GM23248 (cell line): ENCODE measurements around the gene METAP1. TPM values are rescaled to one million over a fixed set of nuclear protein-coding genes. Genes with fewer than 3 reads are reported as not detected.

ENCODE experiments used
- DNase-seq: peaks from one replicate; pipeline ENCODE4 v3.0.0-alpha.2; 2015
- H2AFZ ChIP-seq: fragments of 200-600 bp; sonication (generic); 2 replicates; pipeline ENCODE4 v1.6.1; 2016; ENCODE audit warnings: antibody characterized with exemption
- H3F3A ChIP-seq: fragments of 200-600 bp; sonication (generic); 2 replicates; pipeline ENCODE4 v1.6.1; 2016; ENCODE audit warnings: mild to moderate bottlenecking, antibody characterized with exemption, mixed run types; ENCODE audit not compliant: insufficient read depth
- H3K27ac ChIP-seq: fragments of 200-600 bp; sonication (generic); 2 replicates; pipeline ENCODE4 v1.5.1; 2016; ENCODE audit warnings: mild to moderate bottlenecking
- H3K27me3 ChIP-seq: fragments of 200-600 bp; sonication (generic); replicated peaks from 2 replicates; pipeline ENCODE4 v1.6.1; 2016; ENCODE audit warnings: mild to moderate bottlenecking; ENCODE audit not compliant: insufficient read depth
- H3K36me3 ChIP-seq: fragments of 200-600 bp; sonication (generic); 2 replicates; pipeline ENCODE4 v1.6.1; 2016; ENCODE audit warnings: low read depth, mild to moderate bottlenecking
- H3K4me1 ChIP-seq: fragments of 200-600 bp; sonication (generic); 2 replicates; pipeline ENCODE4 v1.6.1; 2016; ENCODE audit warnings: mild to moderate bottlenecking; ENCODE audit not compliant: insufficient read depth
- H3K4me2 ChIP-seq: fragments of 200-600 bp; sonication (generic); one replicate; pipeline ENCODE4 v1.6.1; 2016; ENCODE audit warnings: mild to moderate bottlenecking; ENCODE audit not compliant: unreplicated experiment
- H3K4me3 ChIP-seq: fragments of 200-600 bp; sonication (generic); 2 replicates; pipeline ENCODE4 v1.5.1; 2016; ENCODE audit warnings: mild to moderate bottlenecking
- H3K79me2 ChIP-seq: fragments of 200-600 bp; sonication (generic); 2 replicates; pipeline ENCODE4 v1.6.1; 2016; ENCODE audit warnings: mild to moderate bottlenecking; ENCODE audit not compliant: insufficient read depth
- H3K9ac ChIP-seq: fragments of 200-600 bp; sonication (generic); 2 replicates; pipeline ENCODE4 v1.6.1; 2016; ENCODE audit warnings: mild to moderate bottlenecking
- H3K9me2 ChIP-seq: fragments of 200-600 bp; sonication (generic); 2 replicates; pipeline ENCODE4 v1.6.1; 2016; ENCODE audit warnings: mixed run types, mild to moderate bottlenecking, moderate library complexity; ENCODE audit not compliant: insufficient read depth
- H3K9me3 ChIP-seq: fragments of 200-600 bp; sonication (generic); one replicate; pipeline ENCODE4 v1.6.1; 2017; ENCODE audit warnings: low read depth
- H4K20me1 ChIP-seq: fragments of 200-600 bp; sonication (generic); 2 replicates; pipeline ENCODE4 v1.6.0; 2016; ENCODE audit not compliant: insufficient read depth
- EZH2 ChIP-seq: fragments of 200-600 bp; sonication (generic); IDR thresholded peaks from 2 replicates; pipeline ENCODE4 v1.6.1; 2018; ENCODE audit warnings: antibody characterized with exemption, mild to moderate bottlenecking; ENCODE audit not compliant: insufficient read depth, poor library complexity, severe bottlenecking
- EZH2phosphoT487 ChIP-seq: fragments of 200-600 bp; sonication (generic); IDR thresholded peaks from 2 replicates; pipeline ENCODE4 v1.6.1; 2018; ENCODE audit warnings: antibody characterized with exemption, moderate library complexity, mild to moderate bottlenecking, low read depth; ENCODE audit not compliant: insufficient read depth
- WGBS, 2 experiments: methylation state at CpG; one replicate each; pipeline ENCODE4 v1.1.6; 2015 to 2017; ENCODE audit warnings: low lambda C conversion rate in 2 of 2, low coverage in 1 of 2; ENCODE audit errors: missing lambda C conversion rate in 2 of 2; 5-methylcytosine and 5-hydroxymethylcytosine counted together
- in situ Hi-C: fragments of 300-500 bp; cut with MboI; formaldehyde crosslinking; loops from 2 replicates; pipeline ENCODE4 v1.15.0; 2020
- polyA plus RNA-seq: library from polyadenylated mRNA; unstranded; fragments of >200 nt; fragmentation: Nextera tagmentation; extraction: Ambion mirVana; gene quantifications from 2 replicates; pipeline ENCODE4 v1.2.1, GENCODE V29; 2016
- total RNA-seq: library from RNA; depleted of rRNA; stranded (reverse); fragments of >200 nt; shearing (Covaris generic); gene quantifications from 2 replicates; pipeline ENCODE4 v1.2.3, GENCODE V29; 2014

Gene METAP1
- total and polyA plus RNA-seq, 2 experiments from 2014 or later: 33.3 to 59.2 TPM

DNA sequence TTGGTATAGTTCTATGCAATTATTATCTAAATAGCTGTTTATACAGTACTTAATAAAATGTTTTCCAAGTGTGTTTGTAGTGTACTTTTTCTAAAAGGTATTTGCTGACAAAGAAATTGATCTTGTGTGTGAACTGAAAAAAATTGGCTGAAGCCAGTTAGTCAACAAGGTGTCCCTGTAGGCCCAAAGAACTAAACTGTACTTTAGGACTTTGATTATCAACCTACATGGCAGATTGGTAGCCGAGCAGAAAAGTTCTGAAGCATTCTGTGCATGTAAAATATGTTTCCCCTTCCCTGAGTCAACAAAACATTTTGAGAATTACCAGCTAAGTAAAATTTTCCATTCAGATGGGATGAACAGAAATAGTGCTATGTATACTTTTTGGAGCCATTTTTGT is 72.1 kb downstream of the METAP1 start:
- in situ Hi-C loops: no loop called here
- Histone ChIP-seq H2AFZ (no peak overlapping the region), H3K9me2 (no peaks in the 10 kb centered on the region), H3F3A (peaks cover 48% of the 10 kb centered on the region), H3K9me3 (no peaks in the 10 kb centered on the region), H3K9ac (no peak overlapping the region), H3K27me3 (no peaks in the 10 kb centered on the region), H4K20me1 (no peaks in the 10 kb centered on the region), H3K4me1 (0 out of 2 replicates have a peak, but pooled peaks cover under 1% of the 10 kb centered on the region), H3K27ac (no peak overlapping the region), H3K4me3 (no peak overlapping the region), H3K4me2 (no peak overlapping the region), H3K79me2 (no peaks in the 10 kb centered on the region), H3K36me3 (peaks cover 30% of the 10 kb centered on the region)
- 98 to 100% methylated on average over 1 of the region's 1 CpG for WGBS, 2 experiments
- DNase-seq: no peak
- TF ChIP-seq EZH2 (no peak), EZH2phosphoT487 (no peak)

DNA sequence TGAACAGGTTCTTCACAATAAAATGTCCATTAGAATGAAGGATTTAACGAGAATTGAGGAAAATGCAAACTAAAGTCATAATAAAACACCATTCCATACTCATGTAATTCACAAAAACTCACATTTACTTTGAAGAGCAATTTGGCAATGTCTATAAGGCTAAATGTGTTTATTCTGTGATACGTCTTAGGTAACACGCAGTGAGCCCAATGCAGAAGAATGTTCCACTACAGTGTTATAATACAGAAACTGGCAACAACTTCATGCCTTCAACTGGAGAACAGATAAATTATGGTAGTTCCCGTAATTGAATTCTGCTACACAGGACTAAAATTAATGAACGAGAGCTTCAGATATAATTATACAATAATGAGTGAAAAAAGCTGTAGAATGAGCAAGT is 75.6 kb downstream of the METAP1 start:
- H3F3A ChIP-seq: peaks cover 49% of the 10 kb centered on the region
- DNase-seq: no peak
- H3K4me2 ChIP-seq: no peak overlapping the region
- no peaks in the 10 kb centered on the region for H4K20me1 ChIP-seq
- H3K9me2 ChIP-seq: no peaks in the 10 kb centered on the region
- H3K9ac ChIP-seq: no peak overlapping the region
- in situ Hi-C loops: no loop called here
- peaks cover 9% of the 10 kb centered on the region; the same call in 1 of the 2 replicates for H3K79me2 ChIP-seq
- no peaks in the 10 kb centered on the region for H3K27me3 ChIP-seq
- no peak overlapping the region for H2AFZ ChIP-seq
- no peak overlapping the region for H3K4me3 ChIP-seq
- H3K4me1 ChIP-seq: no peaks in the 10 kb centered on the region
- TF ChIP-seq EZH2phosphoT487 (no peak), EZH2 (no peak)
- no peak overlapping the region for H3K27ac ChIP-seq
- WGBS, 2 experiments: 96 to 97% methylated on average over 5 of the region's 5 CpGs
- H3K36me3 ChIP-seq: peaks cover 56% of the 10 kb centered on the region
- H3K9me3 ChIP-seq: no peaks in the 10 kb centered on the region

DNA sequence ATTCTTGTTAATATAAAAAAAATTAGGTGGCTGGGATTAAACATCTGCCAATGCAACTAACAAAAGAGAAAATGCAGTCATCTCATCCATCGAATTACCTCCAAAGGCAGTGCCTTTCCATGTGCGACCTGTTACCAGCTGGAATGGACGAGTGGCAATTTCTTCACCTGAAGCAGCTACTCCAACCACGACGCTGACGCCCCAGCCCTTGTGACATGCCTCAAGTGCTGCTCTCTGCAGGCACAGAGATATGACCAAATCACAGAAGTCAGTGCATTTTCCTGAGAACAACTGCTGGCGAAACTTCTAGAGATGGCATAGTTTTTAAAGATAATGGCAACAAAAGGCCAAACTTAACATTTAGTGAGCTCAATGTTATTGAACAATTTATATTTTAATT is 79.3 kb downstream of the METAP1 start:
- Histone ChIP-seq H3K9me2 (no peaks in the 10 kb centered on the region), H3K27me3 (no peaks in the 10 kb centered on the region), H3K4me3 (no peak overlapping the region), H2AFZ (no peak overlapping the region), H3K9ac (no peak overlapping the region), H3K4me2 (no peak overlapping the region), H3K27ac (no peak overlapping the region), H3K9me3 (no peaks in the 10 kb centered on the region), H3K79me2 (peaks cover 46% of the 10 kb centered on the region), H4K20me1 (no peaks in the 10 kb centered on the region), H3K36me3 (peaks cover 87% of the 10 kb centered on the region), H3K4me1 (no peaks in the 10 kb centered on the region), H3F3A (peaks cover 42% of the 10 kb centered on the region)
- TF ChIP-seq EZH2phosphoT487 (no peak), EZH2 (no peak)
- in situ Hi-C loops: no loop called here
- WGBS, 2 experiments: 93 to 98% methylated on average over 7 of the region's 7 CpGs
- DNase-seq: no peak

DNA sequence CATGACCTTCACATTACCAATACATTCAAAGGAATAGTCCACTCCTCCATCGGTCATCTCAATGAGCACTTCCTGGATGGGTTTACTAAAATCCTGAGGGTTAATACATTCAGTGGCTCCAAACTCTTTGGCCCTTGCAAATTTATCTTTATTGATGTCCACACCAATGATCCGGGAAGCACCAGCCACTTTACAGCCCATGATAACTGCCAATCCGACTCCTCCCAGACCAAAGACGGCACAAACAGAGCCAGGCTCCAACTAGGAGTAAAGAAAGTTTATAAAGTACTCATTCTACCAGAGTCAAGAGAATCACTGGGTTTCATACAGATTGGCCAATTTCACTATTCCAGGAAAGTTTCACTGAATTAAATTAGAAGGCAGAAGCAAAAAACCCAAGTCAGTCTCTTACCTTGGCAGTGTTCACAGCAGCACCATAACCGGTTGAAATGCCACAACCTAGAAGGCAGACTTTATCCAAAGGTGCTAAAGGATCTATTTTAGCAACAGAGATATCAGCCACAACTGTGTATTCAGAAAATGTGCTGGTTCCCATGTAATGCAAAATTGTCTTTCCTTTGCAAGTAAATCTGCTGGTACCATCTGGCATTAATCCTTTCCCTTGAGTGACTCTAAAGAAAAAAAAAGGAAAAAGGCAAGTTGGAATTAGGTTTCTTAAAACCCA is 80.9 kb downstream of the METAP1 start:
- no peaks in the 10 kb centered on the region for H3K9me2 ChIP-seq

DNA sequence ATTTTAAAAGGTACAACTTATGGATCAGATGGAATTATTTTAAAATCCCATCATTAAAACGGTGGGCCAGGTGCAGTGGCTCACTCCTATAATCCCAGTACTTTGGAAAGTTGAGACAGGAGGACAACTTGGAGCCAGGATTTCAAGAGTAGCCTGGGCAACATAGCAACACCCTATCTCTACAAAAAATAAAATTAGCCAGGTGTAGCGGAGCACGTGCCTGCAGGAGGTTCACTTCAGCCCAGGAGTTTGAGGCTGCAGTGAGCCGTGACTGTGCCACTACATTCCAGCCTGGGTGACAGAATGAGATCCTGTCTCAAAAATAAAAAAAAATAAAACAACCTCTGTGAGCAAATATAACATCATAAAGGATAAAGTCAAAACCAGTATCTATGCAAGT is 81.7 kb downstream of the METAP1 start:
- no peak for DNase-seq
- peaks cover 67% of the 10 kb centered on the region for H3K79me2 ChIP-seq
- H3K4me3 ChIP-seq: no peak overlapping the region
- H4K20me1 ChIP-seq: no peaks in the 10 kb centered on the region
- no peak overlapping the region for H3K9ac ChIP-seq
- peaks cover 19% of the 10 kb centered on the region for H3F3A ChIP-seq
- no peaks in the 10 kb centered on the region for H3K9me2 ChIP-seq
- in situ Hi-C loops: no loop called here
- H3K9me3 ChIP-seq: no peaks in the 10 kb centered on the region
- H3K36me3 ChIP-seq: peaks cover 88% of the 10 kb centered on the region
- WGBS, 2 experiments: 92 to 99% methylated on average over 4 of the region's 4 CpGs
- no peak overlapping the region for H3K27ac ChIP-seq
- TF ChIP-seq EZH2phosphoT487 (no peak), EZH2 (no peak)
- no peak overlapping the region for H3K4me2 ChIP-seq
- no peaks in the 10 kb centered on the region for H3K27me3 ChIP-seq
- H3K4me1 ChIP-seq: no peaks in the 10 kb centered on the region
- H2AFZ ChIP-seq: no peak overlapping the region

More for the DNA sequence above, 80.9 kb downstream of the METAP1 start:
- in situ Hi-C loops: no loop called here
- H3K9me3 ChIP-seq: no peaks in the 10 kb centered on the region
- no peaks in the 10 kb centered on the region for H4K20me1 ChIP-seq
- peaks cover 59% of the 10 kb centered on the region for H3K79me2 ChIP-seq
- peaks cover 25% of the 10 kb centered on the region for H3F3A ChIP-seq
- H3K4me3 ChIP-seq: no peak overlapping the region
- 75% methylated on average over 5 of the region's 5 CpGs for WGBS, 2 experiments
- no peak overlapping the region for H3K27ac ChIP-seq
- no peak overlapping the region for H3K4me2 ChIP-seq
- H2AFZ ChIP-seq: no peak overlapping the region
- no peak overlapping the region for H3K9ac ChIP-seq
- no peak for DNase-seq
- no peaks in the 10 kb centered on the region for H3K4me1 ChIP-seq
- no peaks in the 10 kb centered on the region for H3K27me3 ChIP-seq
- peaks cover 88% of the 10 kb centered on the region for H3K36me3 ChIP-seq
- TF ChIP-seq EZH2 (no peak), EZH2phosphoT487 (no peak)
